HFFc6 (cell line): ENCODE data around the gene MRPS18A. TPM values are rescaled to one million over a fixed set of nuclear protein-coding genes. Genes with fewer than 3 reads are reported as not detected.
"Not testable (repeated sequence)": the region's sequence is repeated elsewhere in the genome, so short reads cannot be mapped to it uniquely, and the experiment has no call there.

Experiments used
- DNase-seq: peaks from one replicate; pipeline ENCODE4 v3.0.0-alpha.2; 2018
- H3K27ac Mint-ChIP-seq: 2 replicates; pipeline ENCODE4 v1.8.0; 2020; ENCODE audit warnings: mild to moderate bottlenecking, mixed read lengths
- H3K27me3 Mint-ChIP-seq: 2 replicates; pipeline ENCODE4 v1.8.0; 2021; ENCODE audit warnings: mild to moderate bottlenecking, moderate library complexity, mixed read lengths; ENCODE audit not compliant: insufficient read depth
- H3K36me3 Mint-ChIP-seq: 2 replicates; pipeline ENCODE4 v1.8.0; 2021; ENCODE audit warnings: low read depth, mixed read lengths
- H3K4me1 Mint-ChIP-seq: 2 replicates; pipeline ENCODE4 v1.8.0; 2020; ENCODE audit warnings: low read depth, mixed read lengths
- H3K4me3 Mint-ChIP-seq: 2 replicates; pipeline ENCODE4 v1.8.0; 2020; ENCODE audit warnings: mild to moderate bottlenecking, moderate library complexity, mixed read lengths
- H3K9me3 Mint-ChIP-seq: 2 replicates; pipeline ENCODE4 v1.8.0; 2020; ENCODE audit warnings: mild to moderate bottlenecking, mixed read lengths
- total RNA-seq, 6 experiments: library from RNA; stranded (reverse); fragmentation: NEBNext Ultra II Directional; extraction: Animal tissue kit (Norgen Biotek cat#: 25700); gene quantifications; 2 replicates in 1 of 6; 3 replicates in 5 of 6; pipeline ENCODE4 v1.2.3, GENCODE V29; 2021
- TF ChIP-seq, protein P1 (sequence below): fragments of 200-600 bp; sonication (generic); IDR thresholded peaks from 2 replicates; pipeline ENCODE4 v1.5.0; 2021; ENCODE audit warnings: antibody characterized with exemption, mild to moderate bottlenecking

MRPS18A gene
- total RNA-seq, 6 experiments from 2014 or later: 34.3 to 42.8 (median 38.3) TPM

DNA sequence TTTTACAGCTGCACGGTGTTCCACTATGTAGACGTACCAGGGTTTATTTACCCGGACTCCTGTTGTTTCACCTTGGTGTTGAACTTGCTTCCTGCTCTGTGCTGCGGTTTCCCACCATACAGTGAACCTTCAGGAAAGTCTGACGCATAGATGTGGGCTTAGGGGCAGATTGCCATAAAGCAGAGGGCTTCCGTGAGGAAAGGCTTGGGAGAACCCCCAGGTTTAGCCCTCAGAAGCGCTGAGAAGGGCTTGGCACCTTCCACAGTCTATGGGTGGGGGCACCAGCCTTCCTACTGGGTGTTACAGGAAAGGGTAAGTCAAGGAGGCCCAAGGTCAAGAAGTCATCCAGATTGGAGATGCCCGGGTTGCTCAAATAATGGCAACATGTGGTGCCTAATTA lies 19.2 kb upstream of the MRPS18A start:
- Mint-ChIP-seq H3K4me1 (peaks cover 44% of the 10 kb centered on the region), H3K4me3 (no peak overlapping the region), H3K27ac (no peak overlapping the region), H3K36me3 (no peaks in the 10 kb centered on the region), H3K27me3 (peaks cover 12% of the 10 kb centered on the region), H3K9me3 (no peaks in the 10 kb centered on the region)
- TF ChIP-seq, protein P1, sequence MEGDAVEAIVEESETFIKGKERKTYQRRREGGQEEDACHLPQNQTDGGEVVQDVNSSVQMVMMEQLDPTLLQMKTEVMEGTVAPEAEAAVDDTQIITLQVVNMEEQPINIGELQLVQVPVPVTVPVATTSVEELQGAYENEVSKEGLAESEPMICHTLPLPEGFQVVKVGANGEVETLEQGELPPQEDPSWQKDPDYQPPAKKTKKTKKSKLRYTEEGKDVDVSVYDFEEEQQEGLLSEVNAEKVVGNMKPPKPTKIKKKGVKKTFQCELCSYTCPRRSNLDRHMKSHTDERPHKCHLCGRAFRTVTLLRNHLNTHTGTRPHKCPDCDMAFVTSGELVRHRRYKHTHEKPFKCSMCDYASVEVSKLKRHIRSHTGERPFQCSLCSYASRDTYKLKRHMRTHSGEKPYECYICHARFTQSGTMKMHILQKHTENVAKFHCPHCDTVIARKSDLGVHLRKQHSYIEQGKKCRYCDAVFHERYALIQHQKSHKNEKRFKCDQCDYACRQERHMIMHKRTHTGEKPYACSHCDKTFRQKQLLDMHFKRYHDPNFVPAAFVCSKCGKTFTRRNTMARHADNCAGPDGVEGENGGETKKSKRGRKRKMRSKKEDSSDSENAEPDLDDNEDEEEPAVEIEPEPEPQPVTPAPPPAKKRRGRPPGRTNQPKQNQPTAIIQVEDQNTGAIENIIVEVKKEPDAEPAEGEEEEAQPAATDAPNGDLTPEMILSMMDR: no peak
- no peak for DNase-seq

DNA sequence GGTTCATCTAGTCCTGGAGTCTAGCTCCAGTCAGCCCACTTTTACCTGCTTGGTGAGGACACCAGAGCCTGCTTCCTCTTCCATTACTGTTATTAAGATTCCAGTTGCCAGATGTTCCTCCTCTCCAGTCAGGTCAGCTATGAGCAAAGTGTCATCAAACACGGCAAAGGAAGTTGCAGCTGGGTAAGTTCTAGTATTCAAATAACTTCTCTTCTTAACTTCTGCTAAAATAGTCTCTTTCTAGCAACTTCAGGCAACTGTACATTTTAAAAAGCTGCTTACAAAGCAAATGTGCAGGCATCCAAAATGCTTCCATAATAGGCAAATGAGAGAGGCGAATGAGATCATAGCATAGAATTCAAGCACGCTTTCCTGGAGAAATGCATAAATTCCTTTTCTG lies 18.4 kb upstream of the MRPS18A start:
- DNase-seq: no peak
- Mint-ChIP-seq H3K36me3 (no peaks in the 10 kb centered on the region), H3K27me3 (peaks cover 5% of the 10 kb centered on the region), H3K27ac (peak overlapping the region; percentile 6; the same call in 1 of the 2 replicates), H3K4me3 (no peak overlapping the region), H3K9me3 (no peaks in the 10 kb centered on the region), H3K4me1 (peaks cover 44% of the 10 kb centered on the region)
- TF ChIP-seq, protein P1: no peak

DNA sequence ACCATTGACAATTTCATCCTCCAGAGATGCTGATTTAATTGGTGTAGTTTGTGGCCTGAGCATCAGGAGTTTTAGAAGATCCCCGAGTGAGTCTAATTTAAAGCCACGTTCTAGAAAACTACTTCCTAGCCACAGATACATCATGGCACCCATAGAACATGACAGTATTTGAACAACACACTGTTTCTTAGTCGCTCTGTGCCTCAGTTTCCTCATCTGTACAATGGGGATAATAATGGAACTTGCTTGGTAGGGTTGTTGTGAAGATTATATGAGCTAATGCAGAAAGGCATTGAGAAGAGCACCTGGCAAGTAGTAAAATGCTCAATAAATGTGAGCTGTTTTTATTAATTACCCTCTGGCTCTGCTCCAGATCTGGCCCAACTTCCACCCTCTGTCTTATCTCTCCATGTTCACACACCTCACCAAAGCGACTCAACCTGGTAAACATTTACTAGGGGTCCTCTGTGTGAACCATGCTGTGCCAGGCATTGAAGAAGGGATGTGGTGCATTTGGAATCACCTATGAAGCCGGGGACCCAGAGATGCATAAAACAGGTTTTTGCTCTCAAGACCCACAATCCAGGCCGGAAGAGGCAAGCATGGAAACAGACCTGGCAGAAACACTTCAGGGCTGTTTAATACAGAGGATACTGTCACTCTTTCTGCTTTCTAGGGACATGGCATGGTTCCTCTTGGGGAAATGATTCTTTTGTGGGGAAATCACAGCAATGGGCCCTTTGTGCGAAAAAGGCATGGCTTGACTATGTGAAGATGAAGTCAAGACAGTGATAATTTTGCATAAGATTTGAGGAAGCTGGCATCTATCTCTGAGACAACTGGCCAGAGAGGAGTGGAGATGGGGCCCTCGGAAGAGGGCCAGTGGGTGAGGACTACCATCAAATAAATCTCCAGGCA lies 16.2 kb upstream of the MRPS18A start:
- Mint-ChIP-seq H3K36me3 (no peaks in the 10 kb centered on the region), H3K4me1 (peaks cover 45% of the 10 kb centered on the region), H3K27me3 (no peaks in the 10 kb centered on the region; the same call in none of the 2 replicates), H3K9me3 (no peaks in the 10 kb centered on the region), H3K4me3 (no peak overlapping the region), H3K27ac (no peak overlapping the region)
- DNase-seq: no peak
- TF ChIP-seq, protein P1: no peak

DNA sequence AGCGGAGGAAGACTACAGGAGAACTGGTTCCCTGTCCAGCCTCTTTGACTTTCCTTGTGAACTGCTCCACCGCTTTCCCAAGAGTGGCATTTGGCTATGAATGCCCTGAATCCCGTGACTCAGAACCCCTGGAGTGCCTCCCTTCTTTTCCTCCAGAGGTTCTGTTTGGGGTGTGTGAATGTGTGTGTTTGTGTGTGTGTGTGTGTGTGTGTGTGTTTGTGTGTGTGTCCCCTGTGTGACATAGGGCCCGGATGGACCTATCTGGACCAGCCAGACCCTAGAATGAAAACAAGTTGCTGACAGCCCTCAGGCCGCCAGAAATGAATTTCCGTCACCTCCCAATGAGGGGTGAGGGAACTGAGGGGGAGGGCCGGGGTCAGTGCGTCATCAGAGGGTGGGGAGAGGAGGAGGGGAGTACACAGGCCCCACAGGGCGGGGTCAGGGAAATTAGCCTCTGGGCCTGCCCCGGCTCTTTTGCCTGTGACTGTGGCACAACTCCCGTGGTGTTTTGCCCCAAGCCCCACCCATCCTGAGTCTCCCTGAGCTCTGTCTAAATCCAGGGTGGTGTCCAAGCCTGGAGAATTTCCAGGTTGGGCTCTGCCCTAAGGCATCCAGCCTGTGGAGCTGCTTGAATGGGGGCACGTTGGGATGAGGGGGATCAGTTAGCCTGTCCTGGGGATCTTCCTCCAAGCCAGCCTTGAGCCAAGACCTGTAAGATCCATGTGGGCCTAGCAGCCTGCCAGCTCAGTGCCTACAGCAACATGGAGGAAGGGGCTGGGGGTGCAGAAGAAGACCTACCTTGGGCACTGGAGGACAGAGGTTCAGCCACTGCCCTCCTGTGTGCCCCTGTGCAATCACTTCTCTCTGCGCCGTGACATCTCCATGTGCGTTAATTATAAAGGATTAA lies 15.2 kb upstream of the MRPS18A start:
- peaks cover 3% of the 10 kb centered on the region for H3K27me3 Mint-ChIP-seq
- peak; percentile 91 for DNase-seq
- peak overlapping the region; percentile 82 for H3K27ac Mint-ChIP-seq
- no peaks in the 10 kb centered on the region for H3K36me3 Mint-ChIP-seq
- H3K9me3 Mint-ChIP-seq: no peaks in the 10 kb centered on the region
- H3K4me1 Mint-ChIP-seq: peaks cover 51% of the 10 kb centered on the region
- TF ChIP-seq, protein P1: no peak
- H3K4me3 Mint-ChIP-seq: peak overlapping the region; percentile 55

DNA sequence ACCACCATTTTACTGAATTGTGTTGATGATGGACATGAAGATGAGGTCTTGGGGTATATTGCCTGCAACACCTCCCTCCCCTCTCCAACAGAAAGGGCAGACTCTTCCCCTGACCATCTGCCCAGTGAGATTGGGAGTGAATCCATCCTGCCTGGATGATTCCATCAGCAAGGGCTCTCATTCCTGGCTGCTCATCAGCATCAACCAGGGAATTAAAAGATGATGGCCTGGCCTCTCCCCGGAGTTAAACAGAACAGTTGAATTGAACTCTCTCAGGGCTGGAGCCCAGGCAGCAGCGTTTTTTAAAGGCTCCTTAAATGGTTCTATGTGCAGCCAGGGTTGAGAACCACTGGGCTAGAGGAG lies 14.6 kb upstream of the MRPS18A start:
- H3K4me1 Mint-ChIP-seq: peaks cover 51% of the 10 kb centered on the region
- no peaks in the 10 kb centered on the region for H3K36me3 Mint-ChIP-seq
- DNase-seq: no peak
- TF ChIP-seq, protein P1: no peak
- H3K4me3 Mint-ChIP-seq: peak overlapping the region; percentile 55
- H3K27ac Mint-ChIP-seq: peak overlapping the region; percentile 82
- H3K9me3 Mint-ChIP-seq: no peaks in the 10 kb centered on the region
- peaks cover 3% of the 10 kb centered on the region for H3K27me3 Mint-ChIP-seq

DNA sequence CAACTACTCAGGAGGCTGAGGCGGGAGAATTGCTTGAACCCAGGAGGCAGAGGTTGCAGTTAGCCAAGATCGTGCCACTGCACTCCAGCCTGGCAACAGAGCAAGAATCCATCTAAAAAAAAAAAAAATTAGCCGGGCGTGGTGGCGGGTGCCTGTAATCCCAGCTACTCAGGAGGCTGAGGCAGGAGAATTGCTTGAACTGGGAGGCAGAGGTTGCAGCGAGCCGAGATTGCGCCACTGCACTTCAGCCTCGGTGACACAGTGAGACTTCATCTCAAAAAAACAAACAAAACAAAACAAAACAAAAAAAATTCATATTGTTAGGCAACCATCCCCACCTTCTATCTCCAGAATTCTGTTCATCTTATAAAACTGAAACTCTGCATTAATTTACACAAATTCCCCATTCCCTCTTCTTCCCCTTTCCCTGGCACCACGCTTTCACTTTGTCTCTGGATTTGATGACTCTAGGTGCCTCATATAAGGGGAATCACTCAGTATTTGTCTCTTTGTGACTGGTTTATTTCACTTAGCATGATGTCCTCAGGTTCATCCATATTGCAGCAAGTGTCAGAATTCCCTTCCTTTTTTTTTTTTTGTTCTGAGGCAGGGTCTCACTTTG lies 13.5 kb upstream of the MRPS18A start:
- not testable (repeated sequence) for H3K27me3 Mint-ChIP-seq, H3K27ac Mint-ChIP-seq, H3K9me3 Mint-ChIP-seq, DNase-seq, H3K36me3 Mint-ChIP-seq, H3K4me3 Mint-ChIP-seq
- peaks cover 46% of the 10 kb centered on the region for H3K4me1 Mint-ChIP-seq
